Hepatocyte (in vitro differentiated cells): ENCODE data around the gene C4orf50.

Source experiments
- CTCF ChIP-seq: fragments of 200-600 bp; sonication (generic); IDR thresholded peaks from 2 replicates; pipeline ENCODE4 v1.5.1; 2016; ENCODE audit warnings: antibody characterized with exemption, mild to moderate bottlenecking; ENCODE audit not compliant: poor library complexity
- EZH2 ChIP-seq: fragments of 200-600 bp; sonication (generic); IDR thresholded peaks from 2 replicates; pipeline ENCODE4 v1.6.1; 2016; ENCODE audit warnings: antibody characterized with exemption, mild to moderate bottlenecking, borderline replicate concordance
- EZH2phosphoT487 ChIP-seq: fragments of 200-600 bp; sonication (generic); IDR thresholded peaks from one replicate; pipeline ENCODE4 v1.6.1; 2018; ENCODE audit warnings: antibody characterized with exemption, mild to moderate bottlenecking, low read depth, moderate library complexity; ENCODE audit not compliant: unreplicated experiment, severe bottlenecking

- TF ChIP-seq EZH2phosphoT487 (no peak), CTCF (no peak), EZH2 (no peak)
Observed at GRCh38 chr4:5918331-5918985, 99.8 kb downstream of the C4orf50 start.
